NK-92 (cell line): ENCODE results near the gene NDUFS1.

Source experiments
- DNase-seq: peaks from one replicate; lab custom pipeline; 2025; ENCODE audit not compliant: unreplicated experiment; lab: John Stamatoyannopoulos, UW

Gene NDUFS1

GRCh38 chr2:206069417-206069816 lies 89.8 kb downstream of the NDUFS1 start:
- no peak for DNase-seq

- no peak for DNase-seq
Measured at GRCh38 chr2:206068207-206068606, 91.0 kb downstream of the NDUFS1 start.
